ENCODE measurements around the gene SLC6A4. TPM values are rescaled to one million over a fixed set of nuclear protein-coding genes. Genes with fewer than 3 reads are reported as not detected.

The SLC6A4 gene
- total RNA-seq (2021; ENCODE audit: unreplicated experiment) (0.30 TPM), Bru-seq, nascent RNA (percentile 25 among the genes with signal in this experiment), BruChase-seq, experiment 1, labeled RNA remaining after a 6-hour chase (percentile 18 among the genes with signal in this experiment), BruChase-seq, experiment 2, labeled RNA remaining after a 2-hour chase (percentile 26 among the genes with signal in this experiment)
- polyA plus RNA-seq (2012), result 0.09 and 0.17 TPM in 2 replicates
- long read RNA-seq, result 0 reads

DNA sequence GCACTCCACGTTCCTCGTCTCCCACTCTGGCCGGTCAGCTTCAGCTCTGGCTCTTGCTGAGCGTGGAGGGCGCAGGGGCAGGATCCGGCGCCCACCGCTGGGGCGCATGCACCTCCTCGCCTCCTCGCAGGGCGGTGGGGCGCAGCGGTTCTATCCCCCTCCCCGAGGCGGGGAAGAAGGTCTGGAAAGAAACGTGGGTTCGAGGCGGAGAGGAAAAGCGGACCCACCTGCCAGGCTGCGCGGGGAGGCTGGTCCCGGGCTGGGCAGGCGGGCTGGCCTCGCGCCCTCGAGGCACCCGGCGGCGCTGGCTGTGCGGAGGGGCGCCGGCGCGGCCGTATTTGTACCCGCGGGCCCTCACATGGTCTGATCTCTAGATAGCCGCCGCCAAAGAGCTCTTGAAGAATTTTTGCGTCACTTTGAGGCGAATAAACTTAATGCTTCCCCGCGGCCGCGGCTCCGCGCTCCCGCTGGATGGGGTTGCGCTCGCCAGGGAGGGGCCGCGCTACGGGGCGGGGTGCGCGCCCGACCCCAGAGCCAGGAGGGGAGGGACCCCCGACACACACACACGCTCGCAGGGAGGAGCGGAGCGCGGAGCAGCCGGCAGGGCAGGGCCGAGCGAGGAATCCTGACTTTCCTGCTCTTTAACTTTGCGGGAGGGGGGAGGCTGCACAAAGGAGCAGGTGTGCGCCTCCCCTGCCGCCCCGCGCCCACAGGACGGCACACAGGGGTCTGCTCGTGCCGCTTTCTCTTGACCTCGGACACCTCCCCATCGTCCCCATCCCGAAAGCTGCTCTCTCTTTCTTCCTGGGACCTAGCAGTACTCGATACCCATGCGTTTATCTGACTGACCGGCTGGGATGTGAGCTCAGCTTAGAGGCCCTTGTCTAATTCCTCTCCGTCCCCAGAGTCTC, at the start of gene SLC6A4:
SLC6A4 (minus strand) TSS at position 312 of the 911 bp plus-strand sequence. CDS start 13,739 bp downstream, outside the sequence.
- ChIA-PET RAD21 (ENCODE audit: low non-redundant PET in 1 of 2, low total read pairs in 2 of 2, uncharacterized antibody in 2 of 2, unreplicated experiment in 2 of 2) (no interaction called here), CTCF (interaction anchor here (1.5 to 2.8 kb wide), 2 partner anchors 101 to 131 kb away, joined by 4 to 30 read pairs; no protein-coding TSS in a partner anchor), POLR2A (no interaction called here)
- BruUV-seq (replicated peaks), result no TSS peak
- H3K4me3 ChIP-seq (replicated peaks in 1 of 2; ENCODE audit: low read depth in 1 of 2, low read length in 2 of 2), result no peak within 1 kb of the TSS
- H4K20me1 ChIP-seq (ENCODE audit: insufficient read depth), result no peaks in the 10 kb centered on the region
- intact Hi-C loops (cut with micrococcal nuclease), result loop anchor here (1.0 kb wide), 1 partner anchor 131 kb away; no protein-coding TSS in a partner anchor
- peaks cover 26% of the 10 kb centered on the region; the same call in 1 of the 2 replicates for H3K27me3 ChIP-seq (ENCODE audit: insufficient read depth, low read length)
- peaks cover 0 to 3% of the 10 kb centered on the region in 2 experiments; a peak in 1 of 4 replicates for H3K9me3 ChIP-seq (ENCODE audit: control insufficient read depth in 1 of 2, insufficient read depth in 1 of 2, low read depth in 1 of 2, low read length in 2 of 2)
- no peaks in the 10 kb centered on the region for H3K9me2 ChIP-seq (ENCODE audit: insufficient read depth)
- no peaks in the 10 kb centered on the region for H3K79me2 ChIP-seq (ENCODE audit: insufficient read depth, low read length)
- H2AFZ ChIP-seq (ENCODE audit: low read depth, low read length, poor library complexity, severe bottlenecking), result peak within 1 kb of the TSS; percentile 89
- no peak within 1 kb of the TSS for H3K9ac ChIP-seq (ENCODE audit: low read length)
- no peak for DNase-seq (ENCODE audit: low read depth, low spot score)
- H3K4me2 ChIP-seq (ENCODE audit: low read length), result peak within 1 kb of the TSS; percentile 56; the same call in 1 of the 2 replicates
- peaks cover 0 to 3% of the 10 kb centered on the region in 2 experiments; a peak in 1 of 4 replicates for H3K4me1 ChIP-seq (ENCODE audit: control insufficient read depth in 1 of 2, insufficient read depth in 2 of 2, low read length in 2 of 2)
- no peak for ATAC-seq
- H3K27ac ChIP-seq (ENCODE audit: low read depth, low read length), result no peak within 1 kb of the TSS
- TF ChIP-seq REST (IDR thresholded peaks at IDR 0.05; ENCODE audit: low read depth) (no peak), JUND (IDR thresholded peaks at IDR 0.05) (no peak), ZBTB33 (IDR thresholded peaks at IDR 0.05; ENCODE audit: extremely low read depth, insufficient replicate concordance, low read length) (no peak), EZH2phosphoT487 (IDR thresholded peaks at IDR 0.05; ENCODE audit: borderline replicate concordance) (no peak), RAD21 (IDR thresholded peaks at IDR 0.05; ENCODE audit: low read depth) (no peak), ZFX (IDR thresholded peaks at IDR 0.05) (no peak), POLR2AphosphoS5 (IDR thresholded peaks at IDR 0.05; ENCODE audit: low read depth, low read length) (no peak), ELF1 (IDR thresholded peaks at IDR 0.05; ENCODE audit: borderline replicate concordance, low read depth) (no peak), EZH2 (IDR thresholded peaks at IDR 0.05) (no peak)
- H3K36me3 ChIP-seq (ENCODE audit: control insufficient read depth in 1 of 2, insufficient read depth in 2 of 2, low read length in 2 of 2), result no peaks in the 10 kb centered on the region
